NCI-H128 (cell line): ENCODE measurements around the gene CHCHD5.
"Not testable (repeated sequence)": the region's sequence is repeated elsewhere in the genome, so short reads cannot be mapped to it uniquely, and the experiment has no call there.

ENCODE experiments used
- DNase-seq: peaks from one replicate; lab custom pipeline; 2025; ENCODE audit not compliant: unreplicated experiment; lab: John Stamatoyannopoulos, UW

Gene CHCHD5

GRCh38 chr2:112585873-112586464 is 1.6 kb downstream of the CHCHD5 start:
- DNase-seq, result no peak

DNA sequence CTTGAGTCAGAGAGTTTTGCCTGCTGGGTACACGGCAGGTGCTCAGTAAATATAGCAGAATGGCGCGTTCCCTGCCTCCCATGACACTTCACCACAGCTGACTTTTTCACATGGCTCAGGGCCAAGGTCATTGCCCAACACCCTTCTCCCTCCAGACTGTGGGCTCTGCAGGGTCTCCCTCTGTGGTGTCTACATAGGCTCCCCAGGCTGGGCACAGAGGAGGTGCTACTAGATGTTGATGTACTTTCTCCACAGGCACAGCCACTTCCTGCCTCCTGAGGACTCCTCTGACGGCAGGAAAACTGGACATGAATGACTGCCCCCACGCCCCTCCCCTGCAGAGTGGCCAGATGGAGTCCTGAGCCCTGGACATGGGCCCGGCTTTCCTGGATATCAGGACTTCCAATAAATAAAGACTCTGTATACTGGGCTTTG is 4.2 kb downstream of the CHCHD5 start:
- no peak for DNase-seq

GRCh38 chr2:112591413-112591812 is 7.0 kb downstream of the CHCHD5 start:
- DNase-seq, result no peak

DNA sequence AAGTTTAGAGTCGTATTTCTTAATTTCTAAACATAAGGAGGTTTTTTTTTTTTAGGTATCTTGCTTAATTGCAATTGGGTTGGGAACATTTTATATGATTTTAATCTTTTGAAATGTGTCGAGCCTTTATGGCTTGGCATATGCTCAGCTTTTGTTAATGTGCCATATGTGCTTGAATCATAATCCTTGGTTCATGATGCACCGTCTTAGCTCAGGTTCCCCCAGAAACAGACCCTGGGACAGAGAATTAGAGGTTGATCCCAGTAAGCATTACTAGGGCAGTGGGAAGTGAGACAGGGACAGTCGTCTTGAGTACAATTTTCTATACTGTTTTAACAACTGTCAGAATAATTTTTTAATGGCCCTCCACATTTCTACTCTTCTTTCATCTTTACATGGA is 9.3 kb downstream of the CHCHD5 start:
- DNase-seq, result no peak

DNA sequence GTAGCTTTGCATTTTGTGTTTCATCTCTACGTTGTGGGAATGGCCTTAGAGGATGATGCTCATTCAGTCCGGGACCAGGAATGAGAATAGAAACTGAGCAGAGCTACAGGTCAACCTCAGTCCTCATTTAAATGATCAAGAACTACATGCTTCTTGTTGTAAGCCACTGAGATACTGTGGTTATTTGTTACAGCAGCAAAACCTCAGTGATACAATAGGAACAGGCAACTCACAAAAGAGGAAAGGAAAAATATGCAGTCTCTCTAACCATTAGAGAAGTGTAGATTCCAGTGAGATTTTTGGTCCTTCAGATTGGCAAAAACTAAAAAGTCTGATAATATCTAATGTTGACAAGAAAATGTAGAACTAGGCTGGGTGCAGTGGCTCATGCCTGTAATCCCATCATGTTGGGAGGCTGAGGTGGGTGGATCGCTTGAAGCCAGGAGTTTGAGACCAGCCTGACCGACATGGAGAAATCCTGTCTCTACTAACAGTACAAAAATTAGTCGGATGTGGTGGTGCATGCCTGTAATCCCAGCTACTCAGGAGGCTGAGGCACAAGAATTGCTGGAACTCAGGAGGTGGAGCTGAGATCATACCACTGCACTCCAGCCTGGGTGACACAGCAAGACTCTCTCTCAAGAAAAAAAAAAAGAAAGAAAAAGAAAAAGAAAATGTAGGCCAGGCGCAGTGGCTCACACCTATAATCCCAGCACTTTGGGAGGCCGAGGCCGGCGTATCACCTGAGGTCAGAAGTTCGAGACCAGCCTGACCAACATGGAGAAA is 13.3 kb downstream of the CHCHD5 start:
- DNase-seq, result no peak

GRCh38 chr2:112600634-112601033 is 16.2 kb downstream of the CHCHD5 start:
- no peak for DNase-seq

- DNase-seq, result no peak
These were observed 17.3 kb downstream of the CHCHD5 start for GRCh38 chr2:112601754-112602153.

DNA sequence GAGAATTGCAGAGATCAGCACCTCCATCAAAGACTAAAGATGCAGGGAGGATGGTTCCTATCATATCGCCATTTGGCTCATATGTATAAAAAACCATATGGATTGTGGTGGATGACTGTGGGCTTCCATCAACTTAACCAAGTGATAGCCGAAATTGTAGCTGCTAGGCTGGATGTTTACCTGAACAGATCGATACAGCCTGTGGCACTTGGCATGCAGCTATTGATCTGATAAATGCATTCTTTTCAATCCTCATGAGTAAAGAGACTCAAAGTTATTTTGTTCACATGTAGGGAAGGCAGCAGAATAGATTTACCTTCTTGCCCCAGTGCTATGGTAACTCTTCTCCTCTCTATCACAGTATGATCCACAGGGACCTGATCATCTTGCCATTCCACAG is 18.5 kb downstream of the CHCHD5 start:
- DNase-seq, result no peak

DNA sequence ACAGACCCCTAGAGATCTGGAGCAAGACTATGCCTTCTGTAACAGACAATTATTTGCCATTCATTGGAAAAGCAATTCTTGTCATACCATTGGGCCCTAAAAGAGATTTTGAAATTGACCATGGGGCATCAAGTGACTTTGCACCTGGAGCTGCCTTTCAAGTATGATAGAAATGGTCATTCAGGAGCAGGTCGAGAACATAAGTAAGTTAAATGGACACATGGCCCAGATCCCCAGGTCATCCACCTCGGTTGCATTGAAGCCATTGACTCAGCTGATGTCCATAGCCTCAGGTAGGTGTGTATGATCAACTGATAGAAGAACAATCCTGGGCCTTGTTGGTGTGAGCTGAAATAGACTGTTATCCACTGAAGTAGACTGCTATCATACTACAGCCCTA is 19.3 kb downstream of the CHCHD5 start:
- no peak for DNase-seq

- no peak for DNase-seq
These were observed 20.5 kb downstream of the CHCHD5 start for GRCh38 chr2:112604952-112605351.

- DNase-seq, result no peak
These were observed 21.5 kb downstream of the CHCHD5 start for GRCh38 chr2:112605926-112606325.

DNA sequence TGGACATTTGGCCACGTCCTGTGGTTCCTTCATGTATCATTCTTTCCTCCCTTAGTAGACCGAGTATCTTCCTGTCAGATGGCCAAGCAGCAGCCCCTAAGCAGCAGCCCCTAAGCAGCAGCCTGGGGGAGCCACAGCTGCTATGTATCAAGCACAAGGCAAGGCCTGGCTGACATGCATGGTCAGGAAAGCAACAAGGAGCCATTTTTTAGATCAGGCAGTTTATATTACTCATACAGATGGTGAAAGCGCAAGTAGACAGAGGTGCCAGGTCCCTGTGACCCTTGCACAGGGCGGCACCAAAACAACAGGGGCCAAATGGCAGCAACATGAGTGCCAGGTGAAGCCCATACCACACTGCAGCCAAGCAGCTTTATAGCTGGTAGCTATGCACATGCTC is 22.1 kb downstream of the CHCHD5 start:
- DNase-seq, result no peak

DNA sequence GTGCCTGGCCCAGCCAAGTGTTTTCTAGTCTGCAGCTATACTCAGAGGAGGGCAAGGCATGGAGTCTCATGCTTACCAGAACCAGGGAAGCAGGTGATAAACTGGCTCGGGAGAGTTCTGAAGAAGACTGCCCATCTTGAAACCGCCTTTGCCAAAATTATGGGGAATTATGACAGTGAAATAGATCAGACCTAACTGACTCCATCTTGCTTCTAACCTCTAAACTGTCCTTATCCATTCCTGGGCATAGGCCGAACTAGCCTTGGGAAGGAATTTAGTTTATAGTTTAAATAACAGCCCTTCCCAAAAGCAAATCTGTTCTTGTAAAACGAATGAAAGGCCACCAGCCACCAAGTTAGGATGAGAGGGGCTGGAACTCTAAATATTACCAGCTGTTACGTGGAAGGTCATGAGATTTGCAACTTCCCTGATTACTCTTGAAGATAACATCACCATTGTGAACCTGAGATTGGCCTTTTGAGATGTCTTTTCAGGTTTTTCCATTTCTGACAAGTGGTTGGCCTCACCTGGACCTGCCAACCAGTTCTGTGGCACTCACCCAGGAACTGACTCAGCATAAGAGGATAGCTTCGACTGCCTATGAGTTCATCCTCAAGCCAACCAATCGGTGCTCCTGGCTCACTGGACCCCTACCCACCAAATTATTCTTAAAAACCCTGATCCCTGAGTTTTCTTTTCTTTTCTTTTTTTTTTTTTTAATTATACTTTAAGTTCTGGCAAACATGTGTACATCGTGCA is 23.4 kb downstream of the CHCHD5 start:
- no peak for DNase-seq

DNA sequence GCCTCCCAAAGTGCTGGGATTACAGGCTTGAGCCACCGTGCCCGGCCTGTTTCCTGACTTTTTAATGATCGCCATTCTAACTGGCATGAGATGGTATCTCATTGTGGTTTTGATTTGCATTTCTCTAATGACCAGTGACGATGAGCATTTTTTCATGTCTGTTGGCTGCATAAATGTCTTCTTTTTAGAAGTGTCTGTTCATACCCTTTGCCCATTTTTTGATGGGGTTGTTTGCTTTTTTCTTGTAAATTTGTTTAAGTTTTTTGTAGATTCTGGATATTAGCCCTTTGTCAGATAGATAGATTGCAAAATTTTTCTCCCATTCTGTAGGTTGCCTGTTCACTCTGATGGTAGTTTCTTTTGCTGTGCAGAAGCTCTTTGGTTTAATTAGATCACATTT is 24.9 kb downstream of the CHCHD5 start:
- not testable (repeated sequence) for DNase-seq

DNA sequence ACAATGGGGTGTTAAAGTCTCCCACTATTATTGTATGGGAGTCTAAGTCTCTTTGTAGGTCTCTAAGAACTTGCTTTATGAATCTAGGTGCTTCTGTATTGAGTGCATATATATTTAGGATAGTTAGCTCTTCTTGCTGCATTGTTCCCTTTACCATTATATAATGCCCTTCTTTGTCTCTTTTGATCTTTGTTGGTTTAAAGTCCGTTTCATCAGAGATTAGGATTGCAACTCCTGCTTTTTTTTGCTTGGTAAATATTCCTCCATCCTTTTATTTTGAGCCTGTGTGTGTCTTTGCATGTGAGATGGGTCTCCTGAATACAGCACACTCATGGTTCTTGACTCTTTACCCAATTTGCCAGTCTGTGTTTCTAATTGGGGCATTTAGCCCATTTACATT is 27.9 kb downstream of the CHCHD5 start:
- not testable (repeated sequence) for DNase-seq

GRCh38 chr2:112614201-112614840 is 29.9 kb downstream of the CHCHD5 start:
- no peak for DNase-seq

GRCh38 chr2:112615051-112615450 is 30.6 kb downstream of the CHCHD5 start:
- no peak for DNase-seq

GRCh38 chr2:112615798-112616197 is 31.4 kb downstream of the CHCHD5 start:
- DNase-seq, result not testable (repeated sequence)

DNA sequence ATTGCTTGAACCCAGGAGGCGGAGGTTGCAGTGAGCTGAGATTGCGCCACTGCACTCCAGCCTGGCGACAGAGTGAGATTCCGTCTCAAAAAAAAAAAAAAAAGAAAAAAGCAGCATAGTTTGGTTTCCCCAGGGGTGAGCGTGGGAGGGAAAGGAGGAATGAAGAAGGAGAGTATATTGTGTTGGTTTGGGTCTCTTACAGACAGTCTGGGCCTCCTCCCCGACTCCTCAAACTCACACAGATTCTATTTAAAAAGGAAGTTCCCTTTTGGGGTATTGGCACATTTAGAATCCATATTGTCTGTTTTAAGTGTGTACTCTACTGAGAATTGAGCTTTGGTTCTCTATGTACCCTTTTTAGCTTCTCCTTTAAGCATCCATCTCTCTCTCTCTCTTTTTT is 34.0 kb downstream of the CHCHD5 start:
- DNase-seq, result no peak

DNA sequence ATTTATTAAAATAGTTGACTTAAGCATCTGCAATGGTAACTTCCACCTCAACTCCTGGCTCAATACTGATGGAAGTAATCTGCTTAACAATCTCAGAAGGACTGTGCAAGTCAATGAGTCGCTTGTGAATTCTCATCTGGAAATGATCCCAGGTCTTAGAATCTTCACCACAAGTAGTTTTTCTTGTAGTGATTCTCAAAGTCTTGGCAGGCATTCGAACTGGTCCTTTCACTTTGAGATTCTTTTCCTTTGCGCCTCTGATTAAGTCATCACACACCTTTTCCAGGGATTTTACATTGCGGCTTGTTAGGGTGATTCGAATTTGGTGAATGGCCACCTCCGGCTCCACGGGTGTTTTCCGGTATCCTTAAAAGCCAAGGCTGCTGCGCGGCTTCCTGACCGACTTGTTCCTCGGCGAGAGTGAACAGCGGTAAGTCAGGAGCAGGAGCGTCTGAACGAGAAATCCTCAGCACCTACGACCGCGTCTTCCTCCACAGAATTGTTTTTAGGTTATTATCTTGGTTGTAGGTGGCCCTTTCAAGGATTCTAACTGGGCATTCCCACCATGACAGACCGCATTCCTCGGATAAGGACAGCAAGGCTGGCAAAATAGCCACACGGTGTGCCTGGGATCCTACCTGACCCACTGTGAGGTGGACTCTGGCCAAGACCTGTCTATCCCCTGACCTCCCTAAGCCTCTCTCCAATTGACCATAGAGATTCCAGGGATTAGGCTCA is 37.5 kb downstream of the CHCHD5 start:
- no peak for DNase-seq

- DNase-seq, result no peak
These were observed 38.1 kb downstream of the CHCHD5 start for GRCh38 chr2:112622528-112622849.
